ENCODE results near the gene SLC44A1.
A peak's percentile ranks its signal among the peaks of the same experiment; 100 is the strongest.

SLC44A1 gene

GRCh38 chr9:105296877-105297287 lies 52.4 kb downstream of the SLC44A1 start:
- no peak for DNase-seq (ENCODE audit: insufficient read length, low spot score)
- no peak for FAIRE-seq

GRCh38 chr9:105297442-105298075 lies 53.1 kb downstream of the SLC44A1 start:
- no peak for DNase-seq (ENCODE audit: insufficient read length, low spot score)

GRCh38 chr9:105299190-105299854 lies 54.9 kb downstream of the SLC44A1 start:
- DNase-seq (ENCODE audit: insufficient read length, low spot score) (no peak), FAIRE-seq (no peak)

More at GRCh38 chr9:105297442-105298075, 53.1 kb downstream of the SLC44A1 start:
- no peak for FAIRE-seq

- FAIRE-seq (no peak), DNase-seq (ENCODE audit: insufficient read length, low spot score) (no peak)
These were observed 58.3 kb downstream of the SLC44A1 start for GRCh38 chr9:105302728-105303127.

- DNase-seq (ENCODE audit: insufficient read length, low spot score) (no peak), FAIRE-seq (peak; percentile 72)
These were observed 61.4 kb downstream of the SLC44A1 start for GRCh38 chr9:105305856-105306255.

GRCh38 chr9:105306351-105307140 lies 62.1 kb downstream of the SLC44A1 start:
- peak; percentile 55 for FAIRE-seq

GRCh38 chr9:105307591-105308130 lies 63.2 kb downstream of the SLC44A1 start:
- DNase-seq (ENCODE audit: insufficient read length, low spot score) (no peak), FAIRE-seq (peak; percentile 73)

More at GRCh38 chr9:105306351-105307140, 62.1 kb downstream of the SLC44A1 start:
- DNase-seq (ENCODE audit: insufficient read length, low spot score), result no peak

- FAIRE-seq (peak; percentile 75), DNase-seq (ENCODE audit: insufficient read length, low spot score) (no peak)
These were observed 64.2 kb downstream of the SLC44A1 start for GRCh38 chr9:105308461-105309341.

- DNase-seq (ENCODE audit: insufficient read length, low spot score) (no peak), FAIRE-seq (no peak)
These were observed 65.1 kb downstream of the SLC44A1 start for GRCh38 chr9:105309531-105309931.

GRCh38 chr9:105311306-105311705 lies 66.9 kb downstream of the SLC44A1 start:
- no peak for DNase-seq (ENCODE audit: insufficient read length, low spot score)
- FAIRE-seq, result peak; percentile 56

- DNase-seq (ENCODE audit: insufficient read length, low spot score) (no peak), FAIRE-seq (no peak)
These were observed 68.8 kb downstream of the SLC44A1 start for GRCh38 chr9:105313238-105313637.

- FAIRE-seq (no peak), DNase-seq (ENCODE audit: insufficient read length, low spot score) (no peak)
These were observed 72.3 kb downstream of the SLC44A1 start for GRCh38 chr9:105316703-105317102.

- DNase-seq (ENCODE audit: insufficient read length, low spot score), result no peak
- peak; percentile 87 for FAIRE-seq
These were observed 74.3 kb downstream of the SLC44A1 start for GRCh38 chr9:105318729-105319191.

GRCh38 chr9:105319202-105319813 lies 74.9 kb downstream of the SLC44A1 start:
- FAIRE-seq (no peak), DNase-seq (ENCODE audit: insufficient read length, low spot score) (no peak)

GRCh38 chr9:105320568-105320967 lies 76.1 kb downstream of the SLC44A1 start:
- DNase-seq (ENCODE audit: insufficient read length, low spot score) (no peak), FAIRE-seq (peak; percentile 71)

GRCh38 chr9:105328296-105328695 lies 83.8 kb downstream of the SLC44A1 start:
- DNase-seq (ENCODE audit: insufficient read length, low spot score) (no peak), FAIRE-seq (no peak)

GRCh38 chr9:105328872-105329718 lies 84.6 kb downstream of the SLC44A1 start:
- FAIRE-seq (no peak), DNase-seq (ENCODE audit: insufficient read length, low spot score) (no peak)

GRCh38 chr9:105329719-105330062 lies 85.2 kb downstream of the SLC44A1 start:
- DNase-seq (ENCODE audit: insufficient read length, low spot score), result no peak
- no peak for FAIRE-seq

- DNase-seq (ENCODE audit: insufficient read length, low spot score), result no peak
- peak; percentile 75 for FAIRE-seq
These were observed 85.8 kb downstream of the SLC44A1 start for GRCh38 chr9:105330201-105330600.

All from GM19239 (cell line).